ENCODE measurements around the gene PLEKHA8.

Gene PLEKHA8, protein sequence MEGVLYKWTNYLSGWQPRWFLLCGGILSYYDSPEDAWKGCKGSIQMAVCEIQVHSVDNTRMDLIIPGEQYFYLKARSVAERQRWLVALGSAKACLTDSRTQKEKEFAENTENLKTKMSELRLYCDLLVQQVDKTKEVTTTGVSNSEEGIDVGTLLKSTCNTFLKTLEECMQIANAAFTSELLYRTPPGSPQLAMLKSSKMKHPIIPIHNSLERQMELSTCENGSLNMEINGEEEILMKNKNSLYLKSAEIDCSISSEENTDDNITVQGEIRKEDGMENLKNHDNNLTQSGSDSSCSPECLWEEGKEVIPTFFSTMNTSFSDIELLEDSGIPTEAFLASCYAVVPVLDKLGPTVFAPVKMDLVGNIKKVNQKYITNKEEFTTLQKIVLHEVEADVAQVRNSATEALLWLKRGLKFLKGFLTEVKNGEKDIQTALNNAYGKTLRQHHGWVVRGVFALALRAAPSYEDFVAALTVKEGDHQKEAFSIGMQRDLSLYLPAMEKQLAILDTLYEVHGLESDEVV

DNA sequence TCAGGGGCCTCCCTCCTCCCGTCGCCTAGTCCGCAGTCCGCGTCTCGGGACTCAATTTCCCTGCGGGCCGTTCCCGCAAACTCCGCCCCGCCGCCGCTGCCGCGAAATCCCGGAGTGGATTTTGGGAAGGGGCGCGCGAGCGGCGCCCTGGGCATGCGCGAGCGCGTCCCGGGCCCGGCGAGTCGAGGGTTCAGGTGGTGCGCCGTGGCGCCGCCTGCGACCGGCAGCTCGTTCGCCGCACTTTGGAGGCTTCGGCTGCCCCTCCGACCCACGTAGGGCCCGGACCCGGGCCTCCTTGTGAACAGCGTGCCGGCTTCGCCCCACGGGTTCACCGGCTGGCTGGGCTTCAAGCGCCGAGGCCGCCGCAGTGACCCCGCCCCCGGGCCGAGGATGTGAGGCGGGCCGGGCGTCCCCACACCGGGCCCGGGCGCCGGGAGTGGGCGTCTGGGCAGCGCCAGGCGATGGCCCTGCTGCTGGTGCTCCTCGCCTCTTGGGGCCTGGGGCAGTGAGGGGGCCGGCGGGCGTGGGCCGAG, at the start of gene PLEKHA8:
TSS of gene PLEKHA8 (plus strand) at position 197 of the 533 bp plus-strand sequence. CDS start 351 bp downstream, outside the sequence.
- DNase-seq (ENCODE audit: low spot score), result no peak

DNA sequence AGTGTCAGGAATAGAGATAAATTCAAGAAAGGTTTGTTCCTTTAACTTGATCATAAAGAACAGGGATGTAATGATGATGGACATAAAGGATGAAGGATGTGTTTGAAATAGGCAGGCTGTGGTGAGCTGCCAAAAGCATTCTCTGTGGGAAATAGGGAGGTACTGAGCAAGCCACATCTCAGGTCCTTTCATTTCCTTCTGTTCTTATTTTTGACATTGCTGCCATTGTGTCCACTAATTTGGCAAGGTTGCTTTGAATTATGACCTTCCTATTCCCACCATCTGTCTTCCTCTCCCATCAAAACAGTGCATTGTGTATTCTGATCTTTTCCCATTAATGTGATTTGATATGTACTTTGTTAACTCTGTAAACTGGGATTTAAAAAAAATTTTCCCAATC, 48.1 kb upstream of the PLEKHA8 start:
- DNase-seq (ENCODE audit: low spot score), result no peak

DNA sequence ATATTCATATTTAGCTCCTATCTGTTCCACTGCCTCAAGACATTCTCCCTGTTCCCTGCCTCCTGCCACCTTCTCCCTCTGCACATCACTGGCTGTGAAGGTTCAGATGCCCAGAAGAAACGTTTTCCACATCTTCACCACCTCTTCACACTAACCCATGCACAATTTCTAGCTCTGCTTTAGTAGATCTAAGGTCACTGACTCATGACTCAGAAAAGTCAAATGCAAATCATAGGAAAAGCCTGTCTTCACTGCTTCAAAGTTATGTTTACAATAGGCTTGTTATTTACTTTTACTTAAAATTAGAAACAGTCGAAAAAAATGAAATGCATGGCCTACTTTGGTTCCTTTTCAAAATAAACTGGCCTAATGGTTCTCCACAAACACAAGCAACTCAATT, 41.1 kb upstream of the PLEKHA8 start:
- DNase-seq (ENCODE audit: low spot score), result no peak

DNA sequence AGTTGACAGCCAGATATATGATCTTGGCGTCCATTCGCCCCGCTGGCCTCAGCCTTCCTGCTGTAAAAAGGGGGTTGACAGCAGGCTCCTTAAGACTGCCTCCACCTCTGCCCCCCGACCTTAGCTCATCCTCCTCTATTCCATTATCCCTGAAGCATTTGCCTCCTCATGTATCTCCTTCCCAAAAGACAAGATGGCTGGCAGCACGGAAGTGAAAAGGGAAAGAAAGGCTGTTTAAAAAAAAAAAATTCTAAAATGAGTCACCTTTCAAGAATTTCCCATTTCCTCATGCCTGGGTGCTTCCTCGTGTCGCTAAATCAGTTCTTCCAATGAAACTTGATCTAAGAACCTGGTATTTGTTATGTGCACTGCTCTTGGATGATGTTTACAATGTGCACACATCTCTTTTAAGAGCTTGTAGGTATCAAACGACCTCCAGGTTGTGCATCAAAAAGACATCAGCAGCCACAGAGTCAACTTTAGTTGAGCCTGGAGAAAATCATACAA, 40.3 kb upstream of the PLEKHA8 start:
- no peak for DNase-seq (ENCODE audit: low spot score)

DNA sequence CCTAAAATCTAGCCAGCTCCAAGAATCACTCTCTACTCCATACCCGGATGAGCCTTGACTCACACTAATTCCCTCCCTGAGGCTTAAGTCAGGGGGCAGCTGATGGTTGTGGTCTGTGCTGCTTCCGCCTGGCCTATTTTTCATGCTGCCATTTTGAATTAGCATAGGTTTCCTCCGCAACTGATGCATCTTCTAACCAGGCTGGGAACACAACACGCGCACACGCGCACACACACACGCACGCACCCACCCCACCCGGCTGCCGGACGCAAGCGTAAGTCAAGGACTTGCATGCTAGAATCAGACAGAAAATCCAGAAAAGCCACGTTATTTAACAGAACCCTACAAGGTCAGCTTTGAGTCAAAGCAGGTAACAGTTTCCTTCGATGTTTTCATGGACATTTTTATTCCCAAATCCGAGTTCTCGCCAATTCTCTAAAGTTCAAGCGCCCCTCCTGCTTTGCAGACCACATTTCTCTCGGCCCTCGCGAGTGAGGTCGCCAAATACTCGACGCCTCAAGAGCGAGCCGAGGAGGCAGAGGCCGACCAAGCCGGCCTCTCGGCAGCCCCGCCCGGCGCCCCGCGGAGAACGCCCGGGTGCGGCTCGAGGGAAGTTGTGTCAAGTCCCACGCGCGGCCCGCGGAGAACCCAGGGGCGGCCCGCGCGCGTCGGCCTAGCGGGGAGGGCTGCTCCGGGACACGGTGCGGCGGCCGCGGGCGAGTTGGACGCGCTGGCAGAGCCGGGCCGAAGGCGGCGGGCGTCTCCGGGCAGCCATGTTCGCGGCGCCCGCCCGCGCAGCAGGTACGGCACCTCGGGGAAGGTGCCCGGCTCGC, 39.6 kb upstream of the PLEKHA8 start:
- no peak for DNase-seq (ENCODE audit: low spot score)

DNA sequence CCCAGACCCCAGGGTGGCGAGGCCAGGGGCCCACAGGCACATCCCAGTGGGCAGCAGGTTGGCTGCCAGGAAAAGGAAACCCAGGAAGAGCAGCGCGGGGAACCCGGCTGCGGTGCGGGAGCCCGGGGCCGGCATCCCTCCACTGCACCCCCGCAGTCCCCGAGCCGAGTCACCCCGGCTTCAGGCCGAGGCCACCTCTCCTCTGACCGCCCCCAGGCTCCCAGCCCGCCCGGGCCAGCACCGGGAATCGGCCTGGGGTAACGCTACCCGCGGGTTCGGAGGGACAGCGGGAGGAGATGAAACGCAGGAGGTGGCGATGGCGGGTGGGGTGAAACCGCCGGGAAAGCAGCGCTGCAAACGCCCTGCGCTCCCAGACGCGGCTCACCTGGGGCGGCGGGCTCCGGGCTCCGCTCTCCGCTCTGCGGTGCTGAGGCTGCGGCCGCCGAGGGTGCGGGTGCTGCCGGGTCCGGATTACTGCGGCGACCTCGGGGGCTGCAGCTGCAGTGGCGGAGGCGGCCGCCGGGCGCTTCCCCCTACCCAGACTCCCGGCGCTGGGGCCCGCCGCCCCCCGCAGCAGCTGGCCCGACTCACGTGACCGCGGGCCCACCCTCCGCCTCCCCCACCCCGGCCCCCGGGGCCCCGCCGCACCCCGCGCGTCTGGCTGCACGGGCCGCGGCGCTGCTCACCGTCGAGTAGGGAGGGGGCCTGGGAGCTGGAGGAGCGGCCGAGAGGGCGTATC, 38.8 kb upstream of the PLEKHA8 start, which contains the start of gene SCRN1:
TSS of gene SCRN1 (minus strand) at position 545 of the 739 bp plus-strand sequence. CDS start 20,734 bp downstream, outside the sequence.
- no peak for DNase-seq (ENCODE audit: low spot score)

DNA sequence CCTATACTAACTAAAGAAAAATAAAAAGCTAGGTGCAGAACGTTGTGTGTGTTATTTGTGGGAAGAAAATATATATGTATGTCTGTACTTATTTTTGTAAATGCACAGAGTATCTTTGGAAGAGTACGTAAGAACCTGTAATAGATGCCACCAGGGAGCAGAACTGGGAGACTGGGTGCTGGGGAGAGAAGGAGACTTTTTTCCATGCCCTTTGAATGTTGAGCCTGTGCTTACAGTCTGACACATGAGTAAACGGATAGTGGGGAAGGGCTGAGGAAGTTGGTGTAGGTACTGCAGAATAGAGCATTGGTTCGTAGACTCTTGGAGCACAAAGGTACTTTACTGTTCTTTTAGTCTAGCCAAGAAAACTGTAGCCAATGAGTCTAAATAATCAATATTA, 37.3 kb upstream of the PLEKHA8 start:
- no peak for DNase-seq (ENCODE audit: low spot score)

DNA sequence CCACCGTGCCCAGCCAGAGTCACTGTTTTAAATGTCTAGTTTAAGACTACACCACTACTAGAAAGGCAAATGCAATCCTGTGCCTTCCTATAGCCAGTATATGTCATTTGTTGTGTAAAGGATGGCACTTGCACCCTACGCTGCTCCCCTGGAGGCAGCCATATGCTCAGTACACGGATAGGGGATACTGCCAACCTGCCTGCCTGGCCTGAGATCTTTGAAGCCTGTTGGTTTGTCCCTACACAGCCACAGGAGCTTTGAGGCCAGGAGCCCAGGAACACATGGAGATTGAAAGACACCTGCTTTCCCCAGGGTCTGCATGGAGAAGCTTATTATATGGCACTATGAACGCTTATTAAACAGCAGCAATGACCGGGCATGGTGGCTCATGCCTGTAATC, 36.3 kb upstream of the PLEKHA8 start:
- DNase-seq (ENCODE audit: low spot score), result no peak

DNA sequence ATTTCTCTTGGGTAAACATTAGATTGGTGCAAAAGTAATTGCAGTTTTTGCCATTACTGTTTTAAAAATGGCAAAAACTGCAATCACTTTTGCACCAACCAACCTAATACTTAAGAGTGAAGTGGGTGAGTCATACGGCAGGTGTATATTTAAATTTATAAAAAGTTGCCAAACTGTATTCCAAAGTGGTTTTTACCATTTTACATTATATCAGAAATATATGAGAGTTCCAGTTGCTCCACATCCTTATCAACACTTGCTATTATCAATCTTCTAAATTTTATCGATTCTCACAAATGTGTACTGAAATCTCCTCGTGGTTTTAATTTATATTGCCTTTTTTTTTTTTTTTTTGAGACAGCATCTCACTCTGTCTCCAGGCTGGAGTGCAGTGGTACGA, 35.1 kb upstream of the PLEKHA8 start:
- no peak for DNase-seq (ENCODE audit: low spot score)

DNA sequence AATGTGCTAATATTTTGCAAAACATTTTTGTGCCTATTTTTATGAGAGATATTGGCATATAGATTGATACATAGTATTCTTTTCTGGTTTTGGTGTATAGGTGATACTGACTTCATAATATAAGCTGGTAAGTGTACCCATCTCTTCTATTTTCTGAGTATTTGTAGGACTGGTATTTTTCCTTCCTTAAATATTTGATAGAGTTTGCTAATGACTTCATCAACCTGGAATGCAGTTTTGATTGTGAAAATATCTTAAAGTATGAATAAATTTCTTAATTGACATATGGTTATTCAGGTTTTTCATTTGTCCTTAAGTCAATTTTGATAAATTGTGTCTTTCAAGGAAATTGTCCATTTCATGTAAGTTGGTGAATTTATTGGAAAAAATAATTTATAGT, 32.6 kb upstream of the PLEKHA8 start:
- no peak for DNase-seq (ENCODE audit: low spot score)

DNA sequence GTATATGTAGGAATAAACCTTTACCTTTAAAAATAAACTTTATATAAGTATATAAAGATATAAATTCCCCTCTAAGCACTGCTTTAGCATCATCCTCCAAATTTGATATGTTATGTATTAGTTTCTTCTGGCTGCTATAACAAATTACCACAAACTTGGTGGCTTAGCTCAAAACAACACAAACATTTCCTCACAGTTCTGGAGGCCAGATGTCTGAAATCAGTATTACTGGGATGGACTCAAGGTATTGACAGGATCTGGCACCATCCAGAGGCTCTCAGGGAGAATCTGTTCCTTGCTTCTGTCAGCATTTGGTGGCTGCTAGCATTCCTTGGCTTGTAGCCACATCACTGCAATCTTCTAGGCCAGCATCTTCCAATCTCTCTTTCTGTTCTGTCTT, 31.9 kb upstream of the PLEKHA8 start:
- no peak for DNase-seq (ENCODE audit: low spot score)

DNA sequence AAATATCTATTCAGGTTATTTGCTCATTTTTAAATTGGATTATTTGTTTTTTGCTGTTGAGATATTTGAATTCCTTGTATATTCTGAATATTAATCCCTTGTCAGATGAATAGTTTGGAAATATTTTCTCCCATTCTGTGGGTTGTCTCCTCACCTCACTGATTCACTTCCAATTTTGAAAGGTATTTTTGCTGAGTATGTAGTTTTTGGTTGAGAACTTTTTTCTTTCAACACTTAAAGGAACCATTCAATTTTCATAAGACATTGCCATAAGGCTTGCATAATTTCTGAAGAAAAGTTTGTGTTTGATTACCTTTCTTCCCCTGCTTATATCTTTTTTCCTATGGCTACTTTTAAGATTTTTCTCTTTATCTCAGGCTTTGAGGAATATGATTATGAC, 29.7 kb upstream of the PLEKHA8 start:
- DNase-seq (ENCODE audit: low spot score), result no peak

DNA sequence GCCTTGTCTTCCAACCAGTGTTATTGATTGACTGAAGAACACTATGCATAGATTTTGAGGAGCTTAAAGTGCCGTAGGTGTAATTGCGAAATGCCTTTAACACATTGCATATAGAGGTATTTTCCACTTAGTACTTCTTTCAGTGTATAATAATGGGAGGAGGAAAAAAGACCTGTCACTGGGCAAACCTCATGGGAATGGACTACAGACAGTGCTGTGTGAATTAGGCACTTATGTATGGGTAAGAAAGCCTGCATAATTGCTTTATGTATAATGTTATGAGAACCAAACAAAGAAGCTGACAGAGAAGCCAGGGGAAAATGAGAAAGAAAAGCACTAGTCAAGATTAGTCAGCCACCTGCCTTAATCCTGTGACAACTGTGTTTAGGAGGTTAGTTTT, 26.2 kb upstream of the PLEKHA8 start:
- DNase-seq (ENCODE audit: low spot score), result no peak

DNA sequence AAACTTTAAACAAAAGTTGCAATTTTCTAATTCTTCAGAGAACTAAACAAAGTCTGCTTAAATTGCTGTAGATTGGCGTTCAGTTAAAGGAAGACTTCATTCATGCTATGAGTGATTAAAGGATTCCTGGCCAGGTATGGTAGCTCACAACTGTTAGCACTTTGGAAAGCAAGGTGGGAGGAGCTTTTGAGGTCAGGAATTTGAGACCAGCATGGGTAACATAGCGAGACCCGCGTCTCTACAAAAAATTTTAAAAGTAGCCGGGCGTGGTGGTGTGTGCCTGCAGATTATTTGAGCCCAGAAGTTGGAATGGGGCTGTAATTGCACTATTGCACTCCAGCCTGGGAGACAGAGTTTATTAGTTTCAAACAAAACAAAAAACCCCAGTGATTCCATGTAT, 25.1 kb upstream of the PLEKHA8 start:
- no peak for DNase-seq (ENCODE audit: low spot score)

DNA sequence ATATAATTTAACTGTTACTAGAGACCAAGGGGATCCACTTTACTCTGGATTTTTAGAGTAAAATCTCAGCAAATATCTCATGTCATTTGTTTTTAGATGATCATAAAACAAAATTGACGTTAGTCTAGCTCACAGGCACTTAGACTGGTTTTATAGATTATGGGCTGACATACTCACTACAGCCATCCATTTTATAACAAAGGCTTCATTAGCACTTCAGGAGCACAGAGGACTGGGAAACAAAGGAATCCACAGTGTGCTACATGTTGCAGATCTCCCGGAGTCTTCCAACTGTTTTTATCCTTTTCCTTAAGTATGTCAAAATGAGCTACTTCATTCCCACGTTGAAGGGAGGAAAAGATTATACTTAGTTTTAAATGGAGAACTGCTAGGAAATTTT, 22.7 kb upstream of the PLEKHA8 start:
- DNase-seq (ENCODE audit: low spot score), result peak; percentile 65

DNA sequence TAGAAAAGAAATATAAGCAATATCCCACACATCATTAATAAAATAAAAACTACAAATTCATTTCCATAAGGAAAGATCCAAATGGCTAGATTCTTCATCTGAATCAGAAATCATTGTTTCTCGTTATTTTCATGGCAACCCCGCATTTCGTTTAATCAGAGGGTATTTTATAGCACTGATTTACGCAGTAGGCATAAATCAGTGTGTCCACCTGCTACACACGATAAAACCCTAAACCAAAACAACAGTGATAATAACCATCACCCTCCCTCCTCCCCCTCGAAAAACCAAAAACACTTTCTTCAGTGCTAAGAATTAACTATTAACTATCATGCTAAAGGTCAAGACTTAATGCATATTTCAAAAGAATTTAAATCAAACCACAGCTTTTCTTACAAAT, 18.2 kb upstream of the PLEKHA8 start:
- DNase-seq (ENCODE audit: low spot score), result no peak

DNA sequence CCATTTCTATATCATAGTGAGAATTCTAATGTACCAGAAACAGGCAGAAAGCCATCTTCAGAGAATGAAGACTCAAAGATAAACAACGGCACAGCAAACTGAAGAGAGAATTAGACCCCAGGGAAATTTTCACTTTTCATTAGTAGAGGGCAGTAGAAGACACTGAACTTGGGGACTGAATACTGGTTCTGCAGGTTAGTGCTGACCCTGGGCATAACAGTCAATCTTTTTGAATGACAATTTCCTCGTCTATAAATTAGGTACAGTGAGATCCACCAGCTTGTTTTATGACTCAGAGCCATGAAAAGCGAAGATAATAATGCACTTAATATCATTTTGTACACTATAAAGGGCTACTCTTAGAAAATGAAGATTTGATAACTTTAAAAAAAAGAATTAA, 15.5 kb upstream of the PLEKHA8 start:
- DNase-seq (ENCODE audit: low spot score), result no peak

DNA sequence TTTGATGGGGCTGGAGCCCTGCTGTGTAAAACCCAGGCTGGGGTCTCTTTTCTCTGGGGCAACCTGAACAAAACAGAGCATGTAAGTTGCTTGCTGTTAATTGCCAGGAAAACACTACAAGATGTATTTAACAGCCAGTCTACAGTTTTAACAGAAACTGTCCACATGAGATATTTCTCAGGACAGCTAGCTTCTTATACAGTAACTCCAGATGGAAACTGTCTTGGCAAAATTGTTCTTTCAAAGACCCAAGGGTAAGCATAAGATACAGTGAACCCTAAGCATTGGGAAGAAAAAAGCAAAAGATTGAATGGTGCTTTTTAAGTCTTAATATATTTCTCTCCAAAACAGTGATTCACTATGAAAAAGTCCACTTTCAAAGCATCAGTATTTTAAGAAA, 9.8 kb upstream of the PLEKHA8 start:
- no peak for DNase-seq (ENCODE audit: low spot score)

DNA sequence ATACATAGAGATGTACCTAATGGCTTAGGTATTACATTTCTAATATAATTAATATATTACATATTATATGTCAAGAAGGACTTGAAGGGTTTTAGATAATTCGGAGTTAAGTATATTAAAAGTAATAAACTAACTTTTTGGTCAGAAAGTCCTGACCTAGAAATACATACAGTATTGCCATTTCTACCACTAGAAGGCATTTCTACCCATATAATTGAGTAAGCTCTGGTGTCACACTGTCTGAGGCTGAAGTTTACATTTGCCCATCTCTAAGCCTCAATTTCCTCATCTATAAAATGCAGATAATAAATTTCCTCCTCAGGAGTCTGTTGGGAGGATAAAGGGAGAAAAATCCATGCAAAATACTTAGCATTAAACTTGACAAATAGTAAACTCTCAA, 8.8 kb upstream of the PLEKHA8 start:
- no peak for DNase-seq (ENCODE audit: low spot score)

DNA sequence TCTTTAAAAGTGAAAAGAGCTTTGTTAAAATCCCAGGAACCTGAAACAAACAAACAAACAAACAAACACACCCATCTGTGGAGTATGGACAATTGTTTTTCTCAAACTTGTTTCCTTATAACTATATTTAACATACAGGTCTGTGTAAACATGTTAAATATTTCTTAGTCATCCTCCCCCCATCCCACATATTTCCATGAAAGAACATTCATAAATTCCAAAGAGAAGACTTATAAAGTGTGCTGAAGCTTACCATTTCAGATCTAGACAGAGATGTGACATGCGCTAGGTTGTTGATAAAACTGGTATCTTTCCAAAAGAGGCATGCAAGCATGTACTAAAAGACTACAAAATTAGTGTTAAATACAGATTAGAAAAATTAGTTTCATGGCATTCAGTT, 8.3 kb upstream of the PLEKHA8 start:
- no peak for DNase-seq (ENCODE audit: low spot score)

DNA sequence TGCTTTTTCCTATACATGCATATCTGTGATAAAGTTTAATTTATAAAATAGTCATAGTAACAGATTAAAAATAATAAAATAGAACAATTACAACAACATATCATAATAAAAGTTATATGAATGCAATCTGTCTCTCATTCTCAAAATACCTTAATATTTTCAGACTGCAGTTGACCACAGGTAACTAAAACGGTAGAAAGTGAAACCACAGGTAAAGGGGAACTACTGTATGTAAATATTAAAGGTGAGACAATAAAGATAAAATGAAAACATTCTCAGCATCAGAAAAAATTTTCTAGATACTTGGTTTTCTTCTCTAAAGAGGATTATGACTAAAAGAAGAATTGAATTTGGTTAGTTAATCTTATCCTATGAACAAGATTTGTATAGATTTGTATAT, 7.7 kb upstream of the PLEKHA8 start:
- DNase-seq (ENCODE audit: low spot score), result no peak

DNA sequence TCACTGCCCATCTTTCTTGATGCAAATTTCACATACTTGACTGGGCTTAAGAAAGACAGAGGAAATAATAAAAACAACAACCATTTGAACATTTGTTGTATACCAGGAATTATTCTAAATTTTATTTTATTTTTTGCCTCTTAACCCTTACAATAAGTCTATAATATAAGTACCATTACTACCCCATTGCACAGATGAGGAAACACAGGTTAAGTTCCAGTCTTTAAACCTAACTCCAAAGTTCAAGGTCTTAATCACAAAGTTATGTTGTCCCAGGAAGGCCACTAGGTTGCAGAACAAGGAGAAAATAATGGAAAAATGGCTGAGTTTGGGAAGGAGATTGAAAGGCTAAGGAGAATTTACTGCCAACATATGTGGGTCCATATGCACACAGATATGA, 5.2 kb upstream of the PLEKHA8 start:
- no peak for DNase-seq (ENCODE audit: low spot score)
